Measurements from ENCODE around the gene RBMS1. TPM values are rescaled to one million over a fixed set of nuclear protein-coding genes. Genes with fewer than 3 reads are reported as not detected.

Gene RBMS1
- polyA plus RNA-seq, 1 donor (not counting 4 experiments of a cell fraction or from before 2014, with no cell fraction given): 89.1 TPM

DNA sequence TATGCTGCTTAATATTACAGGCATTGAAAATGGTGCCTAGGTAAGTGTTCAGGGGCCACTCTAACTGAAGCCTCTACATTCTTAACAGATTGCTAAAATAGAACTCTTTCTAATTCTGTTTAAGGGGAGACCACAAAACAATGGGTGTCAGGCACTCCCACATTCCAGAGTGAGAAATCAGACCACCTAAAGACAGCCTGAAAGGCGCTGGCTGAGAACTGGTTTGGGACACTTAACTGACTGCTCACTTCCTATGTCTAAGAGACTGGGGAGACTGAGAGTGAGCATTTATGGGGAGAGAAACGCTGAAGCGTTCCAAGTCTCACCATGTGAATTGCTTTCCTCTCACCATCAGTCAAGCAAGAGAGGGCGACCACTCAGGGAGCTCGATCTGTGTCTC lies 184.7 kb downstream of the RBMS1 start:
- peaks cover 11 to 13% of the 10 kb centered on the region in 2 experiments for H3K36me3 ChIP-seq (ENCODE audit: control insufficient read depth in 2 of 2, extremely low read depth in 1 of 2, insufficient read depth in 2 of 2, low read length in 2 of 2)
- no peaks in the 10 kb centered on the region for H3K27me3 ChIP-seq (ENCODE audit: control insufficient read depth, extremely low read depth, insufficient read depth, low read length)
- peaks cover 31% of the 10 kb centered on the region for H3K79me2 ChIP-seq (ENCODE audit: control insufficient read depth, insufficient read depth, low read length)
- no peaks in the 10 kb centered on the region for H3K9me3 ChIP-seq (ENCODE audit: control insufficient read depth, low read depth, low read length)
- peaks cover 43% of the 10 kb centered on the region for H3K4me1 ChIP-seq (ENCODE audit: control insufficient read depth, extremely low read depth, insufficient read depth, low read length)
- H4K20me1 ChIP-seq (ENCODE audit: control insufficient read depth, extremely low read depth, insufficient read depth, low read length): no peaks in the 10 kb centered on the region
- no peak for TF ChIP-seq CTCF (optimal IDR thresholded peaks at IDR 0.05 in 1 of 3, IDR thresholded peaks at IDR 0.05 in 1 of 3, conservative IDR thresholded peaks at IDR 0.05 in 1 of 3; ENCODE audit: extremely low read depth in 1 of 3, insufficient read depth in 2 of 3, low read length in 3 of 3)
- TF ChIP-seq EZH2 (IDR thresholded peaks at IDR 0.05; ENCODE audit: low read length): no peak
- peak overlapping the region; percentile 79 for H3K9ac ChIP-seq (ENCODE audit: control insufficient read depth, extremely low read depth, insufficient read depth, low read length)
- peak; percentile 93 for FAIRE-seq
- peak overlapping the region in 2 of 3 experiments; percentile 32 to 36 for H3K4me3 ChIP-seq (ENCODE audit: control insufficient read depth in 2 of 3, extremely low read depth in 1 of 3, insufficient read depth in 2 of 3, low read depth in 1 of 3, low read length in 3 of 3)
- H3K9me1 ChIP-seq (ENCODE audit: control insufficient read depth, extremely low read depth, insufficient read depth, low read length): no peaks in the 10 kb centered on the region
- peak overlapping the region; percentile 99 for H3K27ac ChIP-seq (ENCODE audit: control insufficient read depth, insufficient read depth, low read length)
- H2AFZ ChIP-seq (ENCODE audit: control insufficient read depth, low read length): peak overlapping the region; percentile 26
- dilution Hi-C loops (cut with MboI; ENCODE audit: extremely low pct_ligation_motif_present, low sequenced_read_pairs): no loop called here
- DNase-seq (ENCODE audit: low read depth, low spot score): peak; percentile 66
- peak overlapping the region; percentile 85 for H3K4me2 ChIP-seq (ENCODE audit: control insufficient read depth, extremely low read depth, insufficient read depth, low read depth, low read length)

DNA sequence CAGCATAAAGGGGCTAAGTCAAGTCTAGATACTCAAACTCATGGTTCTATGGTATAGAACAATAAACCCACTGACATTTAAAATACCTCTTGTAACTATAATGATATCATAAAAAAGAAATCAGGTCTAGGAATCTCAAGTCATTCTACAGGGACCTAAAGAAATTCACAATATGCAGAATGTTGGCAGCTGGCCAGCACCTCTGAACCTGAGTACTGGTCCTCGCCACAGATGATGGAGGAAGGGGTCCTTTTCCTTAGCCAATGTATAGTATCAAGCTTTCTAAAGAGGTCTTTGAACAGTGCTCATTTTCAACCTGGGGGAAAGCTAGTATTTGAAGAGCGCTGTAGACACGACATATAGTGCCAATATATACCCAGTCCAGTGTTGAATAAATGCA lies 185.1 kb downstream of the RBMS1 start:
- Histone ChIP-seq H3K9ac (ENCODE audit: control insufficient read depth, extremely low read depth, insufficient read depth, low read length) (peak overlapping the region; percentile 34), H3K79me2 (ENCODE audit: control insufficient read depth, insufficient read depth, low read length) (peaks cover 35% of the 10 kb centered on the region), H3K9me1 (ENCODE audit: control insufficient read depth, extremely low read depth, insufficient read depth, low read length) (no peaks in the 10 kb centered on the region), H3K27me3 (ENCODE audit: control insufficient read depth, extremely low read depth, insufficient read depth, low read length) (no peaks in the 10 kb centered on the region), H4K20me1 (ENCODE audit: control insufficient read depth, extremely low read depth, insufficient read depth, low read length) (no peaks in the 10 kb centered on the region), H3K36me3 (ENCODE audit: control insufficient read depth in 2 of 2, extremely low read depth in 1 of 2, insufficient read depth in 2 of 2, low read length in 2 of 2) (peaks cover 13 to 15% of the 10 kb centered on the region in 2 experiments), H2AFZ (ENCODE audit: control insufficient read depth, low read length) (no peak overlapping the region), H3K4me2 (ENCODE audit: control insufficient read depth, extremely low read depth, insufficient read depth, low read depth, low read length) (peak overlapping the region; percentile 85), H3K27ac (ENCODE audit: control insufficient read depth, insufficient read depth, low read length) (peak overlapping the region; percentile 99), H3K4me1 (ENCODE audit: control insufficient read depth, extremely low read depth, insufficient read depth, low read length) (peaks cover 43% of the 10 kb centered on the region), H3K9me3 (ENCODE audit: control insufficient read depth, low read depth, low read length) (no peaks in the 10 kb centered on the region), H3K4me3 (ENCODE audit: control insufficient read depth in 2 of 3, extremely low read depth in 1 of 3, insufficient read depth in 2 of 3, low read depth in 1 of 3, low read length in 3 of 3) (no peak overlapping the region)
- dilution Hi-C loops (cut with MboI; ENCODE audit: extremely low pct_ligation_motif_present, low sequenced_read_pairs): no loop called here
- no peak for DNase-seq (ENCODE audit: low read depth, low spot score)
- TF ChIP-seq CTCF (optimal IDR thresholded peaks at IDR 0.05 in 1 of 3, IDR thresholded peaks at IDR 0.05 in 1 of 3, conservative IDR thresholded peaks at IDR 0.05 in 1 of 3; ENCODE audit: extremely low read depth in 1 of 3, insufficient read depth in 2 of 3, low read length in 3 of 3): no peak
- no peak for TF ChIP-seq EZH2 (IDR thresholded peaks at IDR 0.05; ENCODE audit: low read length)
- FAIRE-seq: no peak

Measured in keratinocyte (primary cell).